ENCODE data around the gene UPB1.
A peak's percentile ranks its signal among the peaks of the same experiment; 100 is the strongest.
"Not testable (repeated sequence)": the region's sequence is repeated elsewhere in the genome, so short reads cannot be mapped to it uniquely, and the experiment has no call there.

Gene UPB1

GRCh38 chr22:24536089-24536488 is 41.0 kb downstream of the UPB1 start:
- no peak for DNase-seq

- DNase-seq = no peak
Measured at GRCh38 chr22:24540470-24540869, 45.3 kb downstream of the UPB1 start.

- no peak for DNase-seq
Measured at GRCh38 chr22:24541681-24542515, 46.8 kb downstream of the UPB1 start.

GRCh38 chr22:24542641-24543040 is 47.5 kb downstream of the UPB1 start:
- no peak for DNase-seq

GRCh38 chr22:24543185-24543601 is 48.1 kb downstream of the UPB1 start:
- no peak for DNase-seq

- DNase-seq = no peak
Measured at GRCh38 chr22:24543679-24544243, 48.6 kb downstream of the UPB1 start.

GRCh38 chr22:24548812-24549211 is 53.7 kb downstream of the UPB1 start:
- no peak for DNase-seq

- peak; percentile 58 for DNase-seq
Measured at GRCh38 chr22:24550028-24550901, 55.1 kb downstream of the UPB1 start.

- no peak for DNase-seq
Measured at GRCh38 chr22:24550902-24551435, 55.8 kb downstream of the UPB1 start.

- DNase-seq = not testable (repeated sequence)
Measured at GRCh38 chr22:24552503-24553286, 57.6 kb downstream of the UPB1 start.

GRCh38 chr22:24553597-24554312 is 58.6 kb downstream of the UPB1 start:
- DNase-seq = peak; percentile 48

GRCh38 chr22:24554313-24555164 is 59.4 kb downstream of the UPB1 start, which contains the start of gene GUCD1:
Gene GUCD1, minus strand, starts transcription at chr22:24555138. Its CDS starts 147 bp downstream, at chr22:24554991.
- peak; percentile 48 for DNase-seq

GRCh38 chr22:24555165-24556039 is 60.3 kb downstream of the UPB1 start, which contains the start of gene SNRPD3:
Gene SNRPD3, plus strand, starts transcription at chr22:24555999. Its CDS starts 1,676 bp downstream, at chr22:24557675.
- DNase-seq = peak; percentile 98

- no peak for DNase-seq
Measured at GRCh38 chr22:24559471-24559870, 64.3 kb downstream of the UPB1 start.

- DNase-seq = no peak
Measured at GRCh38 chr22:24563246-24563645, 68.1 kb downstream of the UPB1 start.

- DNase-seq = peak; percentile 75
Measured at GRCh38 chr22:24564376-24565058, 69.4 kb downstream of the UPB1 start.

- no peak for DNase-seq
Measured at GRCh38 chr22:24565077-24565476, 69.9 kb downstream of the UPB1 start.

- DNase-seq = no peak
Measured at GRCh38 chr22:24566899-24567511, 71.9 kb downstream of the UPB1 start.
